GM18502 (cell line): Measurements from ENCODE around the gene TSKS.
"Not testable (repeated sequence)": the region's sequence is repeated elsewhere in the genome, so short reads cannot be mapped to it uniquely, and the experiment has no call there.

Experiments used
- ATAC-seq: cut with Tn5 transposase; IDR thresholded peaks from one replicate; pipeline ENCODE4 v1.9.1; 2021; ENCODE audit warnings: mild to moderate bottlenecking; ENCODE audit not compliant: unreplicated experiment, poor library complexity

The TSKS gene

GRCh38 chr19:49727217-49728030, 35.7 kb downstream of the TSKS start:
- ATAC-seq: no peak

DNA sequence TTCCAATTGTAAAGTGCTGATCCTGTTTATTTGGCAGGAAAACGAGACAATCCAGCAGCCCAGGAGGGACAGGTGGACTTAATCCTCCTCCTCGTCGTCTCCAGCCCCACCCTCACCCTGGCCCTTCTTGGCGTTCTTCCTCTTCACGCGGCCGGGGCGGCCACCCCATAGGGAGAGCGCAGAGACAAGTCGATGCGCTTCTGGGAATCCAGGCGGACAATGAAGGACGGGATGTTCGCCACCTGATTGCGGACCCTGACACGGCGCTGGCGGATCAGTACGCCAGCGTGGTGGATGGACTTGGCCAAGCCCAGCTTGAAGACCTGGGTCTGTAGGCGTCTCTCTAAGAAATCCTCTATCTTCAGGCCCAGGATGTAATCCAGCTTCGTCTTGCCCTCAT, 43.7 kb downstream of the TSKS start:
- ATAC-seq: not testable (repeated sequence)

DNA sequence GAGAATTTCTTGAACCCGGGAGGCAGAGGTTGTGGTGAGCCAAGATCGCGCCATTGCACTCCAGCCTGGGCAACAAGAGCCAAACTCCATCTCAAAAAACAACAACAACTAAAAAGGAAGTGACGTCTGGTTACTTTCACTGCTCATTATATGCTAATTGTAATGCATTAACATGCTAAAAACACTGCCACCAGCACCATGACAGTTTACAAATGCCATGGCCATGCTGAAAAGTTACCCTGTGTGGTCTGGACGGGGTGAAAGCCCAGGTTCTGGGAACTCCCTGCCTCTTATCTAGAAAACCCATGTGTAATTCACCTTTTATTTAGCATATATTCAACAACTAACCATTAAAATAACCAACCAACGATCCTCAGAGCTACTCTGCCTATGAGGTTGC, 44.1 kb downstream of the TSKS start:
- no peak for ATAC-seq

- no peak for ATAC-seq
These were observed 44.6 kb downstream of the TSKS start for GRCh38 chr19:49718511-49718910.

GRCh38 chr19:49716154-49716553, 47.0 kb downstream of the TSKS start:
- ATAC-seq: no peak

GRCh38 chr19:49713236-49713845, 49.8 kb downstream of the TSKS start:
- no peak for ATAC-seq

GRCh38 chr19:49712397-49712859, 50.7 kb downstream of the TSKS start:
- no peak for ATAC-seq

GRCh38 chr19:49710372-49710951, 52.6 kb downstream of the TSKS start:
- ATAC-seq: no peak

DNA sequence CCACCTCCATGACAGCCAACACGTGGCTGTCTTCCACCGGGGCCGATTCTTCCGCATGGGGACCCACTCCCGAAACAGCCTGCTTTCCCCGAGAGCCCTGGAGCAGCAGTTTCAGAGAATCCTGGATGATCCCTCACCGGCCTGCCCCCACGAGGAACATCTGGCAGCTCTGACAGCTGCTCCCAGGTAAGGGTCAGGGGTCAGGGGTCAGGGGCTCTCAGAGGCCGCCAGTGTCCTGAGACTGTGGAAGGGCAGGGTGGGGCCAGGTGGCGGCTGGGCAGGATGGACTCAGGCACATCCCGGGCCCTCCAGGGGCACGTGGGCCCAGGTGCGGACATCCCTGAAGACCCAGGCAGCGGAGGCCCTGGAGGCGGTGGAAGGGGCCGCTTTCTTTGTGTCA, 57.2 kb downstream of the TSKS start:
- no peak for ATAC-seq

GRCh38 chr19:49704888-49705642, 58.0 kb downstream of the TSKS start:
- no peak for ATAC-seq

- no peak for ATAC-seq
These were observed 61.8 kb downstream of the TSKS start for GRCh38 chr19:49701271-49701786.

DNA sequence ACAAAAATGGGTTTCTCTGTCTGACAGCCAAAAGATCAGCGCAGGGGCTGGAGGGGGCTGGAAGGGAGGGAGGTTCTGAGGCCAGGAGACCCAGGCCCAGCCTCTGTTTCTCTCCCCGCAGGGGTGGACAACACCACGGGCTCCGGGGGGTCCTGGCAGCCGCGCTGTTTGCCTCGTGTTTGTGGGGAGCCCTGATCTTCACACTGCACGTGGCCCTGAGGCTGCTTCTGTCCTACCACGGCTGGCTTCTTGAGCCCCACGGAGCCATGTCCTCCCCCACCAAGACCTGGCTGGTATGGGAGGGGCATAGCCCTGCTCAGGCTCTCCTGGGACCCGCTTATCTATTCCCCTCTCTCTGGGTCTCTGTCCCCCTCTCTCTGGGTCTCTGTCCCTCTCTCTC, 62.5 kb downstream of the TSKS start:
- ATAC-seq: no peak

- no peak for ATAC-seq
These were observed 63.7 kb downstream of the TSKS start for GRCh38 chr19:49699364-49699763.

GRCh38 chr19:49696865-49697264, 66.2 kb downstream of the TSKS start:
- no peak for ATAC-seq

- no peak for ATAC-seq
These were observed 67.0 kb downstream of the TSKS start for GRCh38 chr19:49696115-49696514.

DNA sequence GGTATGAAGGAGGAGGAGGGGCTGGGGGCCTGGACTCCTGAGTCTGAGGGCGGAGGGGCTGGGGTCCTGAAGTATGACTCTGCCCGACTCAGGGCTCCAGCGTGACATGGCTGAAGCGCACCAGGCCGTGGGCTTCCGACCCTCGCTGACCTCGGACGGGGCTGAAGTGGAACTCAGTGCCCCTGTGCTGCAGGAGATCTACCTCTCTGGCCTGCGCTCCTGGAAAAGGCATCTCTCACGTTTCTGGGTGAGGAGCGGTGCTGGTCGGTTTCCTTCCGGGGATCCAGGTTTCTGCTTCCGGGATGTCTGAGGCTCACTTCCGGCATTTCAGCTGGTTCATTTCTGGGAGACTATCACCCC, 71.0 kb downstream of the TSKS start:
- no peak for ATAC-seq

DNA sequence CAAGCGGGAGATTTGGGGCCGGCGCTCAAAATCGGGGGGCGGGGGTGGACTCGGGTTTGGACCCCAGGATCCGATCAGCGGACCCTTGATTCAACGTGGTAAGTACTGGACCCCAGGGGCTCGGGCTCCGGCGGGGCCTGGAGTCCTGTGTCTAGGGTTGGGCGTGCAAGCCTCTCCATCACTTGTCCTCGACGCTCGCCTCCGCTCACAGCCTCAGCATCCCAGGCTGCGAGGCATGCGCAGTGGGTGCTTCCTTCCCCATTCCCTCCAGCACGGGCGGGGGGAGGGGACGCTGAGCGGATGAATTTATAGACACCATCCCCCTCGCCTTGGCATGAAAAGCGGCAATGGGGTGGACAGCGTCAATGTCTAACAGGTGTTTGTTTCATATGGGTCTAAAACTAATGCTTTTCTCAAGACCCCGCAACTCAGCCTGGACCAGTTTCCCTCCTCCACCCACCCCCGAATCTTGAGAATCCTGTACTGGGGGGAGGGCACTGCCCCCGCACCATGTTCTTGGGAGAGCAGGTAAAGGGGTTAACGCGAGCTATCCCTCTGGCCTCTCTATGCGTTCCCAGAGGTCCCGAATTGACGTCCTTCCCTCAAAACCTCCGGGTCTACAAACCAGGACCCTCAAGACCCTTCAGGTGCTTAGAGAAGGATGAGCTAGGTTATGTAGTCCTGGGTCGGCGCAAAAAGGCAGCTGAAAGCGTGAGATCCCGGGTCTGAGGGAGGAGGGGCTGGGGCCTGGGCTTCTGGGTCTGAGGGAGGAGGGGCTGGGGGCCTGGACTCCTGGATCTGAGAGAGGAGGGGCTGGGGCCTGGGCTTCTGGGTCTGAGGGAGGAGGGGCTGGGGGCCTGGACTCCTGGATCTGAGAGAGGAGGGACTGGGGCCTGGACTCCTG, 71.6 kb downstream of the TSKS start:
- no peak for ATAC-seq

DNA sequence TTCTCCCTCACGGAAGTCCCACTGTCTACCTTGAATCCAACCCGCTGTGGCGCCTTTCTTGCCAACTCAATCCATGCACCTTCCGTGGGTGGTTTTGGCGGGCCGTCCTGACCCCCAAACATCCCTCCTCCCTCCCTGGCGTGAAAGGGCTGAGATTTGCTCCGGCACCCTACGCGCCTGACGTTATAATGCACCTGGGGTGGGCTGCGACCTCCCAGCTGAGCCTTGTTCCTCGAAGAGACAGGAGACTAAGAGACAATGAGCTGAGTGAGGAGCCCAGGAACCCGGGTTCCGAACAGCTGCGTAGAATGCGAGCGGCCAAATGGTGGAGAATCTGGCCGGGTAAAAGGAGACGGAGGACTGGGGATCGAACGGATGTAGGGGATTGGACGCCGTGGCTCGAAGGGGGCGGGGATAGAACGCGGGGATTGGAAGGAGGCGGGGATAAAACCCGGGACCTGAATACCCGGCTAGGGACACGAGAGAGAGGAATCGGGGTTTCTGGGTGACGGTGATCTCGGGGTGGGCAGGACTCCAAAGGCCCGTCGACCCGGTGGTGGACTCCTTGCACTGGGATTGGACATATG, 72.4 kb downstream of the TSKS start, which contains the start of gene CPT1C:
CPT1C (plus strand) TSS at position 461 of the 587 bp plus-strand sequence. CDS start 1,137 bp downstream, outside the sequence.
- no peak for ATAC-seq

DNA sequence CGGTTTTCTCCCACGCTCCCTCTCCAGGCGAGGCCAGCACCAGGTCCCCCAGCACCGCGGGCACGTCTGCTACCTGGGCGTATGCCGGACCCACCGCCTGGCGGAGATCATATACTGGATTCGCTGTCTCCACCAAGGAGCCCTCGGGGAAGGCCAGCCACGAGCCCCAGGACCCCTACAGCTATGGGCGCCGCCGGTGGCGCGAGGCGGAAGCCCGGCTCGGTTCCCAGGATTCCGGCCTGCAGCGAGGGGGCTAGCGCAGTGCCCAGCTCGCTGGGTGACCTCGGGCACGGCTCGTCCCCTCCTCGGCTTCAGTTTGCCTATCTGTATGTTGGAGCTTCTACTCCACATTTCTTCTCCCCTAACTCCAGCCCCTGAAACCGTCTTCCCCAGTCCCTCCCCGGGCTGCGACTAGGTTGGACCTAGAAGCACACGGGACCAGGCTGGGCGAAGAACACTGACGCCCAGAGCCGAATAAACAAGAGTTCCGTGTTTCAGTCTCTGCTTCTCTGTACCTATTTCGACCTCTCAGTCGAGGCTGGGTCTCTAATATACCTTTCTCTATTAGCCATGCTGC, 72.9 kb downstream of the TSKS start:
- no peak for ATAC-seq
